ENCODE data around the gene PAWR.
"Not testable (repeated sequence)": the region's sequence is repeated elsewhere in the genome, so short reads cannot be mapped to it uniquely, and the experiment has no call there.

The PAWR gene

DNA sequence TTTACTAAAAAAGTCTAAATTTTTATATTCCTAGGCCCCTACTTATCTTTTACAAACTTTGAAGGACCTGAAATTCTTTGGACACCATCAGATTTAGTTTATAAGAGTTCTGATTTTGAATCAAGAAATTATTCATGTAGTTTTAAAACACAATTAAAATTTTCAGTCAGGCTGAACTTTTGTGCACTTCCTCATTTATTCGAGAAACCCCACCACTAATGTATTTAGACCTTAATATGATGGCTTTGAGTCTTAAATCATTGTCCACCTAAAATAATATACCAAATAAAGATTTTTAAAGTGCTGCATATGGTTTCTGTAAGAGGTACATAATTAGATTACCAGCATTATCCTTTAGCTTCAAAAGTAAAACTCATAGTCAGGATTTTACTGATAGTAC lies 103.4 kb downstream of the PAWR start:
- H3K4me3 ChIP-seq (replicated peaks in 1 of 2; ENCODE audit: low read depth in 2 of 2, low read length in 2 of 2) = no peak overlapping the region
- TF ChIP-seq, protein P1, sequence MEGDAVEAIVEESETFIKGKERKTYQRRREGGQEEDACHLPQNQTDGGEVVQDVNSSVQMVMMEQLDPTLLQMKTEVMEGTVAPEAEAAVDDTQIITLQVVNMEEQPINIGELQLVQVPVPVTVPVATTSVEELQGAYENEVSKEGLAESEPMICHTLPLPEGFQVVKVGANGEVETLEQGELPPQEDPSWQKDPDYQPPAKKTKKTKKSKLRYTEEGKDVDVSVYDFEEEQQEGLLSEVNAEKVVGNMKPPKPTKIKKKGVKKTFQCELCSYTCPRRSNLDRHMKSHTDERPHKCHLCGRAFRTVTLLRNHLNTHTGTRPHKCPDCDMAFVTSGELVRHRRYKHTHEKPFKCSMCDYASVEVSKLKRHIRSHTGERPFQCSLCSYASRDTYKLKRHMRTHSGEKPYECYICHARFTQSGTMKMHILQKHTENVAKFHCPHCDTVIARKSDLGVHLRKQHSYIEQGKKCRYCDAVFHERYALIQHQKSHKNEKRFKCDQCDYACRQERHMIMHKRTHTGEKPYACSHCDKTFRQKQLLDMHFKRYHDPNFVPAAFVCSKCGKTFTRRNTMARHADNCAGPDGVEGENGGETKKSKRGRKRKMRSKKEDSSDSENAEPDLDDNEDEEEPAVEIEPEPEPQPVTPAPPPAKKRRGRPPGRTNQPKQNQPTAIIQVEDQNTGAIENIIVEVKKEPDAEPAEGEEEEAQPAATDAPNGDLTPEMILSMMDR (IDR thresholded peaks at IDR 0.05; ENCODE audit: low read depth, low read length) = no peak
- no peak for DNase-seq (ENCODE audit: low read depth in 2 of 2)

DNA sequence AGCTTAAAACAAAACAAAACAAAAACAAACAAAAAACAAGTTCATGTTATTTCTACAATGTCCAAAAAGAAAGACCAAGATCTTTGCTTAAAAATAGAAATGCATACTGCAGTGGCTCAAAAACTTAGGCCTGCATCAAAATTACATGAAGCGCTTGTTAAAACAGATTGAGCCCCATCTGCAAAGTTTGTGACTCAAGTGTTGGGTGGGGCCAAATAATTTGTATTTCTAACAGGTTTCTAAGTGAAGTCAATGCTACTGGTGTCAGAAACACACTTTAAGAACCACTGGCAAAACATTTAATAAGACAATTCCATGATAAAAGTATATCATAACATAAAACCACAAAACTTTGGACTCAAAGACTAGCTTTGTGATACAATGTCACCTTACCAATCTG lies 105.6 kb downstream of the PAWR start:
- no peak for DNase-seq (ENCODE audit: low read depth in 2 of 2)
- TF ChIP-seq, protein P1 (IDR thresholded peaks at IDR 0.05; ENCODE audit: low read depth, low read length) = no peak

DNA sequence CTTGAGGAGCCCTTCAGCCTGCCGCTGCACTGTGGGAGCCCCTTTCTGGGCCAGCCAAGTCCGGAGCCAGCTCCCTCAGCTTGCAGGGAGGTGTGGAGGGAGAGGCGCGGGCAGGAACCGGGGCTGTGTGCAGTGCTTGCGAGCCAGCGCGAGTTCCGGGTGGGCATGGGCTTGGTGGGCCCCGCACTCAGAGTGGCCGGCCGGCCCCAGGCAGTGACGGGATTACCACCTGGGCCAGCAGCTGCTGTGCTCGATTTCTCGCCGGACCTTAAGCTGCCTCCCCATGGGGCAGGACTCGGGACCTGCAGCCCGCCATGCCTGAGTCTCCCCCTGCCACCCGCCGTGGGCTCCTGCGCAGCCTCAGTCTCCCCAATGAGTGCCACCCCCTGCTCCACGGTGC lies 116.9 kb downstream of the PAWR start:
- no peak for DNase-seq (ENCODE audit: low read depth in 2 of 2)
- TF ChIP-seq, protein P1 (IDR thresholded peaks at IDR 0.05; ENCODE audit: low read depth, low read length) = no peak
- no peak overlapping the region for H3K4me3 ChIP-seq (replicated peaks in 1 of 2; ENCODE audit: low read depth in 2 of 2, low read length in 2 of 2)

More for the DNA sequence above, 105.6 kb downstream of the PAWR start:
- no peak overlapping the region for H3K4me3 ChIP-seq (replicated peaks in 1 of 2; ENCODE audit: low read depth in 2 of 2, low read length in 2 of 2)

DNA sequence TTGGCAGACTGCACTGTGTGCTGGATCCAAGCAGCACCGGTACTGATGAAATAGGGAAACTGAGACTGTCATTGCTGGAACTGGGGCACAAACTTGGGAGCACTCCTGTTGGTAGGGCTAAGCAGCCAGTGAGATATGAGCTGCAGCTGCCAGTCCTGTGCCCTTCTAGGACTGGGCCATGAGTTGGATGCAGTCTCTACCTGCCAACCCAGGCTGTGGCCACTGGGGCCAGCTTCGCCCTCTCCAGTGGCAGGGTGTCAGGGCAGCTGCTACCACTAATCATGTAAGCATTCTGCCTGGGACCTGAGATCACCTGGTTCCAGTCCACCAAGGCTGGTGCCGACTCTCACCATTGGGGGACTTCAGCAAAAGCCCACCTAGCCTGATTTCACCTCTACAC lies 121.1 kb downstream of the PAWR start:
- TF ChIP-seq, protein P1 (IDR thresholded peaks at IDR 0.05; ENCODE audit: low read depth, low read length) = no peak
- H3K4me3 ChIP-seq (replicated peaks in 1 of 2; ENCODE audit: low read depth in 2 of 2, low read length in 2 of 2) = no peak overlapping the region
- DNase-seq (ENCODE audit: low read depth in 2 of 2) = no peak

DNA sequence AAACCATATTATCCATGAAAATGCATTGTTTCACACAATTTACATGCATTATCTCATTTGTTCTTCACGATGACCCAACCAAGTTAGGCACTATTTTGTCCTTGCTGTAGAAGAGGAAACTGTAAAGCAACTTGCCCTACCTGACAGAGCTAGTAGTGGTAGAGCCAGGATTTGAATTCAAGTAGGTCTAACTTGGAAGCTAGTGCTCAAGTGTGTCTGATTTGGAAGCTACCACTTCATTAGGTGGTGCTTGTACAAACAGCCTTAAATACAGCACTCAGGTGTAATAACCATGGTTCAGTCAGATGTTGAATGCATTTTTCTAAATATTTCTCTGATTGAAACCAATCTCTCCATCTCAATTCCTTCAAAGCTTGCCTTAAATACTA lies 123.6 kb downstream of the PAWR start:
- no peak for DNase-seq (ENCODE audit: low read depth in 2 of 2)
- TF ChIP-seq, protein P1 (IDR thresholded peaks at IDR 0.05; ENCODE audit: low read depth, low read length) = no peak
- no peak overlapping the region for H3K4me3 ChIP-seq (replicated peaks in 1 of 2; ENCODE audit: low read depth in 2 of 2, low read length in 2 of 2)

DNA sequence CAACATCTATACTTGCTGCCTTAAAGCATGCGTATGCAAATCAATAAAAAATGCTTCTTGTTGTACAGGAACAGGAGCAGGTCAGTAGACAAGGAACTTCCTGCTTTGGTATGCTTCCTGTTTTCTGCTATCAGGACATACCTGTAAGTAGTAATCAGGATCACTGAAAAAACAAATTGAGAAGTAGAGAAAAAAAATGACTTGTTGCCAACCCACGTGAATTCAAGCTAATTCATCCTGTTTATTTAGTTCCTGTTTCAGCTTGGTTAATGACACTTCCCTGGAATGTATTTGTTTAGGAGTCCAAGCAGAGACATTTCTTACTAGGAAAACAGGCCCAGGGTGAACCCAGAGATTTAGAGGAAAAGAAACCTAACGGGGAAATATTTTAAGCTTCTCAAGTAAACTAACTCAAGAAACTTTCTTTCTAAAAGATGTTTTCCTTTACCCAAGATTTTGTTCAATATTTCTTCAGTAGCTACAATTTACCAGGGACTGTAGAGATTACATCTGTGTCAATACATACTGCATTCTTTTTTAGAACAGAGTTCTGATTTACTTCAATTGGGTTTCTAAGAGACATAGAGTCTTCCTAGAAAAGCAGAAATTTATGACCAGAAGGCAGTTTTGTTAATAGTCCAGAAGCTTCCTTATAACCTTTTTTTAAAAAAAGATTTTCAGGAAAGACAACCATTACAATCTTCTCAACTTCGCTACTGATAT lies 124.2 kb downstream of the PAWR start:
- no peak overlapping the region for H3K4me3 ChIP-seq (replicated peaks in 1 of 2; ENCODE audit: low read depth in 2 of 2, low read length in 2 of 2)
- peak; percentile 17 to 31 for DNase-seq (ENCODE audit: low read depth in 2 of 2)
- TF ChIP-seq, protein P1 (IDR thresholded peaks at IDR 0.05; ENCODE audit: low read depth, low read length) = no peak

DNA sequence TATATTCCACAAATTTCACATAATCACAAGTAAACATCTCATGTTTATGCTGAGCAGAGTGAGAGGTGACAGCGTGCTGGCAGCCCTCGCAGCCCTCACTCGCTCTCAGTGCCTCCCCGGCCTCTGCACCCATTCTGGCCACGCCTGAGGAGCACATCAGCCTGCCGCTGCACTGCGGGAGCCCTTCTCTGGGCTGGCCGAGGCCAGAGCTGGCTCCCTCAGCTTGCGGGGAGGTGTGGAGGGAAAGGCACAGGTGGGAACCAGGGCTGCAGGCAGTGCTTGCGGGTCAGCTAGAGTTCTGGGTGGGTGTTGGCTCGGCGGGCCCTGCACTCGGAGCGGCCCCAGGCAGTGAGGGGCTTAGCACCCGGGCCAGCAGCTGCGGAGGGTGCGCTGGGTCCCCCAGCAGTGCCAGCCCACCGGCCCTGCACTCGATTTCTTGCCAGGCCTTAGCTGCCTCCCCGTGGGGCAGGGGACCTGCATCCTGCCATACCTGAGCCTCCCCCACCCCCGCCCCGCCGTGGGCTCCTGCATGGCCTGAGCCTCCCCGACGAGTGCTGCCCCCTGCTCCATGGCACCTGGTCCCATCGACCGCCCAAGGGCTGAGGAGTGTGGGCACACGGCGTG lies 125.9 kb downstream of the PAWR start:
- not testable (repeated sequence) for H3K4me3 ChIP-seq (replicated peaks in 1 of 2; ENCODE audit: low read depth in 2 of 2, low read length in 2 of 2); DNase-seq (ENCODE audit: low read depth in 2 of 2)

All from cardiac fibroblast (primary cell).